OCI-M1 (cell line): ENCODE measurements around the gene C22orf23.

Experiments
- DNase-seq: peaks from one replicate; lab custom pipeline; 2025; lab: John Stamatoyannopoulos, UW

The C22orf23 gene

GRCh38 chr22:37898441-37899181 is 54.8 kb downstream of the C22orf23 start:
- no peak for DNase-seq

DNA sequence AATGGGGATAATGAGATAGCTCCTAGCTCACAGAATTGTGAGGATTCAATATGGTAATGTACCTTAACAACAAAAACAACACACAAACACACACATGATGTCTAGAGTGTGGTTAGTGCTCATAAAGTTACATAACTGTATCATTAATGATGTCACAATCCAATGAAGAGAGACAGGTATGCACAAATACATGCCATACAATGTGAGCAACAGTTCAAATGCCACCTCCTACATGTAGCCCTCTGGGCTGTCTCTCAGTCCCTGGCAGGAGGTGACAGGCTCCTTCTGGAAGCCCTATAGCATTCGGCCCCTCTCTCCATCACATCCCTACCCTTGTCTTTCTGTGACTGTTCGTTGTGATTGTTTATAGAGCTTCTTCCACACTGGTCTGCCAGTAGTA is 55.6 kb downstream of the C22orf23 start:
- DNase-seq: no peak

DNA sequence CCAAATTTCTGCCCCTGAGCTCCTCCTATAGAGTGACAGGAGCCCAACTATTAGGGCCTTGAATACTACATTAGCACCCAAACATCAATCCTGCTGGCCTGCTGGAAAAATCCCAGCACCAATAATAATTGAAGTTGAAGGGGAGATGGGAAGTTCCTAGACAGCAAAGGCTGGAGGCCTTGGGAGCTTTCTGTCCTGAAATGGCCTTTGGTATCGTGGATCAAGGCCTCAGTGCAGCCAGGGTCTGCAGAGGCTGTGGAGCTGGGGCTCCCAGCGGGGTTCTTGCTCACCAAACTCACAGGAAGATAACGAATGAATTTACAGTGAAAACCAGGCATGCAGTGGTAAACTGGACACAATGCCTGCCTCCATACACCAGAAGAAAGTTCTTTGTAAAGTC is 56.5 kb downstream of the C22orf23 start:
- no peak for DNase-seq

GRCh38 chr22:37896181-37896592 is 57.2 kb downstream of the C22orf23 start:
- no peak for DNase-seq

DNA sequence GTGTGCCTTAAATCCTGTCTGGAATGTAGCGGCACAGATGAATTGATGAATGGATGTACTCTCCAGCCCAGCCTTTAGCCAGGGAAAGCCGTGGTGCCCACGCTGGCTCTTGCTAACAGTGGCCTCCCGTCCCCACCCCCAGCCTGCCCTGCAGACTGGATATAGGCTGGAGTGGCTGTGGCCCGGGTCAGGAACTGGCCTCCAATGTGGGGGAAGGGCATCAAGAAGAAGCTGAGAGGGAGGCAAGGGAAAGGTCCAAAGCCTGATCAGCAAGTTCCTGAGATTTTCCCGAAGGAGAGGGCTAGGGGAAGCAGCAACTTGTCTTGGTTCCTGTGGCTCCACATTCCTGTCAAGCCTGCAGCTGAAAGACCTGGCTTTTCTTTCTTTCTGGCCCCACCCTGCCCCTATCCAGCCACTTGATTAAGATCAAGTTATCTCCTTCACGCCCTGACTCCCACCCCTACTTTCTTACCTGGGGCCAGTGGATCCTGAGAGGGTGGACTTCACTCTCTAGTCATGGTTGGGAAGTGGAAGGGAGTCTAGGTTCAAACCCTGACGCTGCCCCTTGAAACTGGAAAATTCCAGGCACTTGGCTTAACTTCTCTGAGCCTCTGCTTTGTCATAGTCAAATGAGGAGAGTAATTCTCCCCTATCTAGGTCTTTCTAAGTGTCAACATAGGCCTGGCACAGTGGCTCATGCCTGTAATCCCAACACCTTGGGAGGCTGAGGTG is 58.3 kb downstream of the C22orf23 start:
- no peak for DNase-seq

DNA sequence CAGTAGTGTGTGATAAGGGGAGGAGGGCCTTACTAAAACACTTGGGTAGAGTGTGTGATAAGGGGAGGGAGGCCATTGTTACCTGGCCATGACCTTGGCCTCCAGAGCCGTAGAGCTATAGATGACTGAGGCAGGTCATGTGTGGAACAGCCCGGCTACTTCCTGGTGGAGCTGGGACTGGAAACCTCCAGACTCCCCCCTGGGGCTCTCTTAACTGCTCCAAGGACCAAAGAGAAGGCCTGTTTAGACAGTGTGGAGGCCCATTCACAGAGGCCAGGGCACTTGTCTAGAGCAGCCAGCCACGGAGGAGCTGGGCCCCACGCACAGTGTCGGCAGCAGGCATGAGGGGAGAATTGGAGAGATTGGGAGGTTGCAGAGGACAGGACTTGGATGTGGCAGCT is 59.8 kb downstream of the C22orf23 start:
- no peak for DNase-seq
